ENCODE data around the gene CDH22.
A peak's percentile ranks its signal among the peaks of the same experiment; 100 is the strongest.

CDH22 gene

GRCh38 chr20:46173652-46174468, 134.4 kb downstream of the CDH22 start:
- Mint-ChIP-seq H3K36me3 (no peaks in the 10 kb centered on the region), H3K4me1 (peaks cover 5% of the 10 kb centered on the region), H3K27ac (no peak overlapping the region), H3K9me3 (no peaks in the 10 kb centered on the region), H3K4me3 (no peak overlapping the region), H3K27me3 (peaks cover 62% of the 10 kb centered on the region)
- ATAC-seq, result no peak

- no peak overlapping the region for H3K27ac Mint-ChIP-seq
- ATAC-seq, result no peak
- no peaks in the 10 kb centered on the region for H3K9me3 Mint-ChIP-seq
- peaks cover 5% of the 10 kb centered on the region for H3K4me1 Mint-ChIP-seq
- H3K4me3 Mint-ChIP-seq, result no peak overlapping the region
- no peaks in the 10 kb centered on the region for H3K36me3 Mint-ChIP-seq
- peaks cover 54% of the 10 kb centered on the region for H3K27me3 Mint-ChIP-seq
Measured at GRCh38 chr20:46172961-46173536, 135.2 kb downstream of the CDH22 start.

- H3K36me3 Mint-ChIP-seq, result no peaks in the 10 kb centered on the region
- H3K9me3 Mint-ChIP-seq, result no peaks in the 10 kb centered on the region
- no peak overlapping the region for H3K27ac Mint-ChIP-seq
- H3K27me3 Mint-ChIP-seq, result peaks cover 49% of the 10 kb centered on the region
- no peak for ATAC-seq
- no peak overlapping the region for H3K4me3 Mint-ChIP-seq
- peaks cover 5% of the 10 kb centered on the region for H3K4me1 Mint-ChIP-seq
Measured at GRCh38 chr20:46172455-46172854, 135.8 kb downstream of the CDH22 start.

GRCh38 chr20:46171909-46172308, 136.4 kb downstream of the CDH22 start:
- Mint-ChIP-seq H3K9me3 (no peaks in the 10 kb centered on the region), H3K4me1 (peaks cover 5% of the 10 kb centered on the region), H3K4me3 (no peak overlapping the region), H3K27me3 (peaks cover 51% of the 10 kb centered on the region), H3K27ac (no peak overlapping the region), H3K36me3 (no peaks in the 10 kb centered on the region)
- no peak for ATAC-seq

- Mint-ChIP-seq H3K4me1 (peaks cover 5% of the 10 kb centered on the region), H3K9me3 (no peaks in the 10 kb centered on the region), H3K27ac (no peak overlapping the region), H3K36me3 (no peaks in the 10 kb centered on the region), H3K4me3 (no peak overlapping the region), H3K27me3 (peaks cover 51% of the 10 kb centered on the region)
- ATAC-seq, result no peak
Measured at GRCh38 chr20:46171476-46171875, 136.8 kb downstream of the CDH22 start.

GRCh38 chr20:46169245-46170171, 138.8 kb downstream of the CDH22 start:
- H3K9me3 Mint-ChIP-seq, result no peaks in the 10 kb centered on the region
- no peak overlapping the region for H3K4me3 Mint-ChIP-seq
- ATAC-seq, result no peak
- H3K4me1 Mint-ChIP-seq, result peaks cover 5% of the 10 kb centered on the region
- H3K27me3 Mint-ChIP-seq, result peaks cover 53% of the 10 kb centered on the region
- no peak overlapping the region for H3K27ac Mint-ChIP-seq
- H3K36me3 Mint-ChIP-seq, result no peaks in the 10 kb centered on the region

- H3K9me3 Mint-ChIP-seq, result no peaks in the 10 kb centered on the region
- no peak overlapping the region for H3K4me3 Mint-ChIP-seq
- peaks cover 5% of the 10 kb centered on the region for H3K4me1 Mint-ChIP-seq
- no peak for ATAC-seq
- H3K36me3 Mint-ChIP-seq, result no peaks in the 10 kb centered on the region
- H3K27ac Mint-ChIP-seq, result no peak overlapping the region
- H3K27me3 Mint-ChIP-seq, result peaks cover 54% of the 10 kb centered on the region
Measured at GRCh38 chr20:46168438-46168837, 139.9 kb downstream of the CDH22 start.

GRCh38 chr20:46167080-46167479, 141.2 kb downstream of the CDH22 start:
- no peak for ATAC-seq
- no peaks in the 10 kb centered on the region for H3K36me3 Mint-ChIP-seq
- H3K4me3 Mint-ChIP-seq, result no peak overlapping the region
- no peak overlapping the region for H3K27ac Mint-ChIP-seq
- peaks cover 5% of the 10 kb centered on the region for H3K4me1 Mint-ChIP-seq
- H3K9me3 Mint-ChIP-seq, result no peaks in the 10 kb centered on the region
- peaks cover 56% of the 10 kb centered on the region for H3K27me3 Mint-ChIP-seq

- ATAC-seq, result no peak
- no peaks in the 10 kb centered on the region for H3K36me3 Mint-ChIP-seq
- H3K4me3 Mint-ChIP-seq, result no peak overlapping the region
- no peaks in the 10 kb centered on the region for H3K4me1 Mint-ChIP-seq
- H3K27ac Mint-ChIP-seq, result no peak overlapping the region
- H3K27me3 Mint-ChIP-seq, result peaks cover 60% of the 10 kb centered on the region
- no peaks in the 10 kb centered on the region for H3K9me3 Mint-ChIP-seq
Measured at GRCh38 chr20:46164254-46164653, 144.0 kb downstream of the CDH22 start.

GRCh38 chr20:46161921-46162320, 146.4 kb downstream of the CDH22 start:
- Mint-ChIP-seq H3K36me3 (no peaks in the 10 kb centered on the region), H3K4me1 (no peaks in the 10 kb centered on the region), H3K4me3 (no peak overlapping the region), H3K27ac (no peak overlapping the region), H3K27me3 (peaks cover 75% of the 10 kb centered on the region), H3K9me3 (no peaks in the 10 kb centered on the region)
- ATAC-seq, result no peak

- Mint-ChIP-seq H3K9me3 (no peaks in the 10 kb centered on the region), H3K36me3 (no peaks in the 10 kb centered on the region), H3K4me1 (no peaks in the 10 kb centered on the region), H3K4me3 (no peak overlapping the region), H3K27ac (no peak overlapping the region), H3K27me3 (peaks cover 65% of the 10 kb centered on the region)
- ATAC-seq, result no peak
Measured at GRCh38 chr20:46160661-46161060, 147.6 kb downstream of the CDH22 start.

GRCh38 chr20:46159101-46159897, 149.0 kb downstream of the CDH22 start:
- Mint-ChIP-seq H3K27ac (no peak overlapping the region), H3K36me3 (no peaks in the 10 kb centered on the region), H3K27me3 (peaks cover 69% of the 10 kb centered on the region), H3K4me1 (no peaks in the 10 kb centered on the region), H3K9me3 (no peaks in the 10 kb centered on the region), H3K4me3 (no peak overlapping the region)
- peak; percentile 55 for ATAC-seq

GRCh38 chr20:46158476-46158987, 149.8 kb downstream of the CDH22 start:
- Mint-ChIP-seq H3K27me3 (peaks cover 63% of the 10 kb centered on the region), H3K4me3 (no peak overlapping the region), H3K36me3 (no peaks in the 10 kb centered on the region), H3K27ac (no peak overlapping the region), H3K4me1 (no peaks in the 10 kb centered on the region), H3K9me3 (no peaks in the 10 kb centered on the region)
- no peak for ATAC-seq

- H3K9me3 Mint-ChIP-seq, result no peaks in the 10 kb centered on the region
- H3K4me1 Mint-ChIP-seq, result no peaks in the 10 kb centered on the region
- no peak overlapping the region for H3K27ac Mint-ChIP-seq
- no peak for ATAC-seq
- H3K36me3 Mint-ChIP-seq, result no peaks in the 10 kb centered on the region
- peaks cover 56% of the 10 kb centered on the region for H3K27me3 Mint-ChIP-seq
- no peak overlapping the region for H3K4me3 Mint-ChIP-seq
Measured at GRCh38 chr20:46157625-46158024, 150.7 kb downstream of the CDH22 start.
